ENCODE results near the gene SLC24A4.

SLC24A4 gene, protein sequence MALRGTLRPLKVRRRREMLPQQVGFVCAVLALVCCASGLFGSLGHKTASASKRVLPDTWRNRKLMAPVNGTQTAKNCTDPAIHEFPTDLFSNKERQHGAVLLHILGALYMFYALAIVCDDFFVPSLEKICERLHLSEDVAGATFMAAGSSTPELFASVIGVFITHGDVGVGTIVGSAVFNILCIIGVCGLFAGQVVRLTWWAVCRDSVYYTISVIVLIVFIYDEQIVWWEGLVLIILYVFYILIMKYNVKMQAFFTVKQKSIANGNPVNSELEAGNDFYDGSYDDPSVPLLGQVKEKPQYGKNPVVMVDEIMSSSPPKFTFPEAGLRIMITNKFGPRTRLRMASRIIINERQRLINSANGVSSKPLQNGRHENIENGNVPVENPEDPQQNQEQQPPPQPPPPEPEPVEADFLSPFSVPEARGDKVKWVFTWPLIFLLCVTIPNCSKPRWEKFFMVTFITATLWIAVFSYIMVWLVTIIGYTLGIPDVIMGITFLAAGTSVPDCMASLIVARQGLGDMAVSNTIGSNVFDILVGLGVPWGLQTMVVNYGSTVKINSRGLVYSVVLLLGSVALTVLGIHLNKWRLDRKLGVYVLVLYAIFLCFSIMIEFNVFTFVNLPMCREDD

DNA sequence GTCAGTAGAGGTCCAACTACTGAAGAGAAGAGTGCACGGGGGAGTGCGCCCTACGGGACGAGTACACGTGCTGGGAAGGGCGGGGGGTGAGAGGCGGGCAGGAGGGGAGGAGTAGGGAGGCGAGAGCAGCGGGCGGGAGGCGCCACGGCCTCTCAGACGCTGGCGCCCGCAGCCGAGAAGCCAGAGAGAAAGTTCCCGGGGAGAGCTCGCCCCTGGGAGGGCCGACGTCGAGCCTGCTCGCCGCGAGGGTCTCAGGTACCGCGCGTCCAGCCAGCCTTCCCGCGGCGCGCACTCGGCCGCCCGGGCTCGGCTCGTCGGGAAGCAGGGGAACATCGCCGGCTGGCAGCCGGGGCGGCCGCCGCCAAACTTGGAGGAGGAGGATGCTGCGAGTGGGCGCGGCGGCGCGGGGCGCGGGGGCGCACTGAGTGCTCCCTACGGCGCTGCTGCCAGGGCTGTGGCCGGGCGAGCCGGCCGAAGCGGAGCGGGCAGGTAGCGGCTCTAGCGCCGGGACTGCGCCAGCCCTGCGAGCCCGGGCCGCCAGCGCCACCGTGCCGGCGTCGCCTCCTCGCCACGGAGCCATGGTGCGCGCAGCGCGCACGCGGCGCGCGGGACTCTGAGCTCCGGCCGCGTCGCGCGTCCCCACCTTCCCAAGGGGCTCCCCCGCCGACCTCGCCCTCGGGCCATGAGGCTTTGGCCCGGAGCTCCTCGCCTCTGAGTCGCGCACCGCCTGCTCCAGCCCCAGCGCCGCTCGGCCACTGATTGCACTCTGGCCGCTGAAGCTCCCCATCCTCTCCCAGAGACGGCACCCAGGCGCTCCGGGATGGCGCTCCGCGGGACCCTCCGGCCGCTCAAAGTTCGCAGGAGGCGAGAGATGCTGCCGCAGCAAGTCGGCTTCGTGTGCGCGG, at the start of gene SLC24A4:
TSS of gene SLC24A4 (plus strand) at position 155 of the 905 bp plus-strand sequence. CDS start at position 821, 666 bp downstream.
- DNase-seq: no peak

DNA sequence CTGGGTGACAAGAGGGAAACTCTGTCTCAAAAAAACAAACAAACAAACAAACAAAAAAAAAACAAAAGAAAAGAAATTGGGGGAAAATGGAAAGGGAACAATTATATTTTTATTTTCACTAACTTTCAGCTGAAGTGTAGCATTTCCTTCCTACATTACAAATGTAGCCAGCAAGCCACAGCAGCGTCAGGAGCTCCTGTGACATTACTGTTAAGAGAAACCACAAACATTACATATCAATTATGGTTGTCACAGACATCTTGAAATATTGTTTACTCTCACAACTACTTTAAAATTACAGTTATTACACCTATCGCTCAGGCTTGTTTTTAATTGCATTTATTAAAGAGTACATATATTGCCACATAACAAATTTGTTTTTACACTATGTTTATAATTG, 49.8 kb upstream of the SLC24A4 start:
- no peak for DNase-seq

DNA sequence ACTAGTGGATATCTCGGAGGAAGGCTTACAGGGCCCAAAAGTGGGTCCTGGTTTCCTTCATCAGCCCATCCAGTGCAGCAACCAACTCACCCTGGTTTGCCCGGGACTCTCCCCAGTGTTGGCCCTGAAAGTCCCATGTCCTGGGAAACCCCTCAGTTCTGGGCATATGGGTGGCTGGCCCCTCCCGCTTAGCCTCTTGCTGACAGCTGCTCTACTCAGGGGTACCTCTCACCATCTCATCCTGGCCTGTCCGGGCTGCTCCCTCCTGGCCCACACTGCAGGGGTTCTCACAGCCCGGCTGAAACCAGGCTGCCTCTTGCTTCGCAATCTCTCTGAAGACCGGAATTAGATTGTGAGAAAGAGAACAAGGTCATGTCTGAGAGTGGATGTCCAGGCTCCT, 48.9 kb upstream of the SLC24A4 start:
- DNase-seq: no peak

DNA sequence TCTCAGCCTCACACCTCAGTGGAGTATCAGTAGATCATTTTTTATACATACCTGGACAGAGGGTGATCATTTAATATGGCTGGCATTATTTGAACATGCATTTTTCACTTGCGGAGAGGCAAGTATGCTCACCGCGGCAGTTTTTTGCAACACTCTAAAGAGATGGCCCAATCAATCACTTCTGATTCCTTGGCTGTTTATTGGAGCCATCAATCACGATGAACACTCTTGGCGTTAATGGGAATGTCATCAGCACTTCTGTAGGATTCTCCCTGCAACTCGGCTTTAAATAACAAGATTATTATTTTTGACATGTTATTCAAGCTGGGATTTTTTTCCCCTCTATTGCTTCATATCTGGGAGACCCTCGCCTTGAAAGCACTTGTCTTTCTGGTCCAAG, 46.9 kb upstream of the SLC24A4 start:
- no peak for DNase-seq

DNA sequence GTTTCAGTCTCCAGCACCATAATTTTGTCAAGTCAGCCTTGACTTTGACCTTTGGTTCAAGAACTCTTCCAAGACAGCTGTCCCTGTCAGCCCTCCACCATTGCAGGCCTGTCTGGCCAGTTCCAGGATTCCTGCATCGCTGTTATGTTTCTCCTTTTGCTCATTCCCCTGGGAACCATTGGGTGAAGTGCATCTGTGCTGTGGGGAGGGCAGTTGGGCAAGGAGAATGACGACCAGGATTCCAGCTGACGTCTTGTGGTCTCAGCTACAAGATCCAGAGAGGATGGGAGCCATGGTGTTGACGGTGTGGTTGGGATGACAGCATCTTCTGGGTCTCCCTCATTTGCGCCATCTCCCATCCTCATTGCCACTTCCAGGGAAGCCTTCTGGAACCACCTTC, 45.9 kb upstream of the SLC24A4 start:
- DNase-seq: no peak

DNA sequence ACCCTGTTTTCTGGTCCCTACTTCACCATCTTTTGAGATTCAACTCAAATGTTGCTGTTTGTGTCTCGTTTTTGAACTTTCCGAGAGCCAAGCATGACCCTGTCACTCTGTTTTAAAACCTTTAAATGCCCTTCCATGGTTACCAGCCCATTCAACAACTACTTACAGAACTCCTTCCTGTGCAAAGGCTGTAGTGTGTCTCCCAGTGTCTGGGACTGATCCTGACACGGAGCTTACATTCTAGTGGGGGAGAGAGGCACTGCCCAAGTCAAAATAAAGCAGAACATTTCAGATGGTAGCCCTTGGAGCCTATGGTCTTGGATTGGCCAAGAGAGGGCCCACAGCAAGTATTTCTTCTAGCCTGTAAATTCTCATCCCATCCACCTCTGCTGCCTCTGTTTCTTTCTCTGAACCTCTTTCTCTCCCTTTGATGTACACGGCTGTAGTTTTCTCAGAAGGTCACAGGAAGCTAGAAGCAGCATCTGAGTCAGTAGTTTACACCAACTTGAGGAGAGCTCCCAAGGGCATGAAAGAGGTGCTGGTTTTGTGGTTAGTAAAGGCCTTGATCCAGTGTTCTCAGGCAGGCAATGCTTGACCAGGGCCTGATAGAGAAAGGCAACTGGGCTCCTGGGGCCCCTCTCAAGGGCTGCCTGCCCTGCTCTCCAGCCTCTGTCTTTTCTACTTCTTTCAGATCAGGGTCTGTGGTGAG, 42.3 kb upstream of the SLC24A4 start:
- no peak for DNase-seq

DNA sequence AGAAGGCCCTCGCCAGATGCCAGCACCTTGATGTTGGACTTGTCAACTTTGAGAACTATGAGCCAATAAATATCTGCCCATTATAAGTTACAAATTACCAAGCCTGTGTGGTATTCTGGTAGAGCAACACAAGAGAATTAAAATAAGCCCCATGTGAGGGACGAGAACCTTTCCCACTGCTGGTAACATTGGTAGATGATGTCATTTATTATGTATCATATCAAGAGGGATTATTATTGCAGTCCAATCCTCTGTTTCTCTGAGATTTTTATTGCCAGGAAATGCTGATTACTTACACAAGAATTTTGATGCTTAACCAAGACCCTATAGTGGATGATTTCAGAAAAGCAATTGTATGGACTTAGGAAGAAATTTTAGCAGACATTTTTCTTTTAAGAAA, 40.3 kb upstream of the SLC24A4 start:
- DNase-seq: no peak

DNA sequence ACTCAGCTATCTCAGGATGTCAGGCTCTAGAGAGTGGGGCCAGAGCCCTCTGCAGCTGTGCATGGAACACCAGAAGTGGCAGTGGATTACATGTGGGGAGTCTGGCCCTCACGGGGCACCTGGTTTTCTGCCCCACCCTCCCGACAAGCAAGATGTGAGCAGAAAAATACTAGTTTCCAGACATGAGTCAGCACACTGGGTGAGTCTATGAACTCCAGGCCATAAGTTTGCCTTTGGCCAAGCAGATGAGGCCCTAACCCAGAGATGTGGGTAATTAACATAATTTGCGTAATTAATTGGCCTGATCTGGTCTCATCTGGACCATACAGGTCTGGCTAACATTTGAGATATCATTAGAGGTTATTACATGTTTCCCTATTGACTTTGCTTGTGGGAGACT, 37.7 kb upstream of the SLC24A4 start:
- DNase-seq: no peak

DNA sequence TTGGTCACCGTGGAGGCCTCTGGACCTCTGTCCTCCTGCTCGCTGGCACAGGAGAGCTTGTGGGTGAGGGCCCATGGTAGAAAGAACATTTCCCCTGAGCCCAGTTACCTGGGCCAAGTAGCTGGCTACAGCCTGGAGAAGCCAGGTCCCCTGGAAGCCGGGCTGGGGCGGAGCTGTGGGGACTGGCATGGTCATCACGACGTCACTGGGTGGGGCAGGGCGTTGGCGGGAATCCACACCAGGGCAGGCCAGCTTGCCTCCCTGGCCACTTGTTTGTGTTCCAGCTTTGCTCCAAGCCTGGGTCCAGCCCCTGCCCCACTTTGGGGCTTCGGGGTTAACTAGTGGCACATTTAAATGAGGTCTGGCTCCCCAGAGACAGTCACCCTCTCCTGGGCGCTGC, 35.0 kb upstream of the SLC24A4 start:
- no peak for DNase-seq

DNA sequence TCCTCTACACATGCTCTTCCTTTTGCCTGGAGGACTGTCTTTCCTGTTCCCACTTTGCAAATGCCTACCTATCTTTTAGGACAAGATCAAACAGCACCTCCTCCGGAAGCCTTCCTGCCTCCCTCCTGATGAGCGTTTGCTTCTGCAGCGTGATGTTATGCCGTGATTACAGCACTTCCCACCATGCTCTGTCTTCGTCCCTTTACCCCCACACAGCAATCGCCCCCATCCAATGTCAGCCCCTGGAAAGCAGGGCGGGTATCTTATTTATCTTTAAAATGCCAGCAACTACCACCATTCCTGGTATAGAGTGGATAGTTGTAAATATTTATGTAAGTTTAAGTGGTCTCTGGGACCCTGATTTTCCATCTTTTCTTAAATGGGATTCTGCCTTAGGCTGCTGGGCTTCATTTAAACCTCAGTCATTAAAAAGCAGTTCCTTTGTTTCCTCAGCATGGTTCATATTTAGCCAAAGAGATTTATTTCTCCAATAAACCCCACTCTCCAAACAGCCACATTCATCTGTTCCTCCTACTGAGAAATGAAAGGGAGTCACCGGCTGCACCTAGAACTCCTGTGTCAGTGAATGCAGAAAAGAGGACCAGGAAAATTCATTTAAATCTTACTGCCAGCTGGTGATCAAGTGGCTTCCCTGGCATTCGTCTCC, 33.8 kb upstream of the SLC24A4 start:
- no peak for DNase-seq

DNA sequence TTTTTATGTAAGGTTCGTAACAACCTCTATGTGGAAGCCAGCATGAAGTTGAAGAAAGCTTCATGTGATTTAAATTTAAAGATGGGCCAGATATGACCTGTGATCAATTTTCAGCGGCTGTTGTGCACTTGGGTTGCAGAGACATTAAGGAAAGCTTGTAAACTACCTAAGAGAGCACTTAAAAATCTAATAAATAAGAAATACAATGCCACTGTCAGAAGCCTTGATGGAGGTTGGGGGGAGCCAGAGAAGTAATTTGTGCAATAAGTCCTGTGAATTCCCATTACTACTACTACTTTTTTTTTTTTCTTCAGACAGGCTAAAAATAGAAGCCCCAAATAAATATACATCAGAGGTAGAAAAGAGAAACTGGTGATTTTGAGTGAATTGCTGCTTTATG, 30.3 kb upstream of the SLC24A4 start:
- no peak for DNase-seq

DNA sequence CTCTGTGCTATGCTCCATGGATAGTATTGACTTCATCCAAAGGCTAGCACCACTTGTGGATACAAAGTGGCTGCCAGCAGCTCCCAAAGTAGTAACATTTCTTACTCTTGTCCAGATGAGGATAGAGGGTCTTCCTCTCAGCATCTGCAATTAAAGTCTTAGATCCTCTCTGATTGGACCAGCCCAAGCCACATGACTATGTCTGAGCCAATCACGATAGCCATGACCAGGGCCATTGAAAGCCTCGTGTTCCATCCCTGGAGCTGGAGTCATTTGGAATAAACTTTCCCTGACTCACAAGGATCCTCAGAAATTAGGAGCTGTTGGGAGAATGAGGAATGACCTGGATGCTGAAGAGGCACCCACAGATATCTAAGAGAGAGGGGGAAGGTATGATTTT, 28.5 kb upstream of the SLC24A4 start:
- no peak for DNase-seq

DNA sequence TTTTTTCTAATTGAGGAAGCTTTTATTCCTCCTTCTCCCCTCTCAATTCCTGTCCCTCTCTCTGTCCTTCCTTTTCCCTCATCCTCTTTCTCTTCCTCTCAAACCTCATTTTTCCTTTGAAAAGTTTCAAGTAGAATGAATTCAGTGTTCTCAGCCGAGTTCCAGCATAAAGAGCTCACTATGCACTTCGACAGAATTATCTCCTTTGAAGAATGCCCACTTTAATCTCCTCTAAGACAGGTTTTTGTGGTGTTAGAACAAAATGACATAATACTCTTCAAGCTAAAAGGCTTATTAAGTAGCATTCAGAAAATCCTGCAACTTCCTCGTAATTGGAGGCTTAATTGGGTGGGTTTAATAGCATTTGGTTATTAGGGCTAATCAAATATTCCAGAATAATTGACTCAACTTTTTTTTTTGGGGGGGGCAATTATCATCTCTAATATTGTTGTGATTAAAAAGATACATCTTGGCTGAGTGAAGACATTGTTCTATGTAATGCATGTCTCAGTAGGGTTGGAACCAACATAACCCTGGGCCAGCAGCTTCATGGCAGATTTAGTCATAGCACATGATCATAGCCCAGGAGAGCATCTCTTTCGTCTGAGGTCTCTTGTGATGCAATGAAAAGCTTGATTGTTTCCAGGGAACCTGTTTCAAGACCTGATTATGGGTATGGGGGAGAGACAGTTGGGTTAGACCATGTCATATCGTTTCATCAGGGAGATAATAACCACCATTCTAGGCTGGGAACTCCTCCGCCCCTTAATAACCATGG, 25.0 kb upstream of the SLC24A4 start:
- DNase-seq: no peak

DNA sequence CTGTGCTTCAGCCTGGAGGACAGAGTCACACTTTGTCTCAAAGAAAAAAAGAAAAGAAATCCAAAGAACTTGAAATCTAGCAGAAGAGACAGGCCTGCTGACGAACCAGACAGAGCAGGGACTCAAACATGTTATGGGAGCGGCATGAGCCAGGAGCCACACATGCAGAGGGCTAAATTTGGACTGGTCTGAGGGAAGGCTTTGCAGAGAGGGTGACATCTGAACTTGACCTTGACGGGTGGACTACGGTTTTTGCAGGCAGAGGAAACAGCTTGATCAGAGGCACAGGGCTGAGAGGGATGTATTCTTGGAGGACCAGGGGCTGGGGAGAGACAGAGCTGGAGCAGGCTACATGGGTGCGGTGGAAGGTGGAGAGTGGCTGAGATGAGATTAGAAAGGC, 20.5 kb upstream of the SLC24A4 start:
- no peak for DNase-seq

DNA sequence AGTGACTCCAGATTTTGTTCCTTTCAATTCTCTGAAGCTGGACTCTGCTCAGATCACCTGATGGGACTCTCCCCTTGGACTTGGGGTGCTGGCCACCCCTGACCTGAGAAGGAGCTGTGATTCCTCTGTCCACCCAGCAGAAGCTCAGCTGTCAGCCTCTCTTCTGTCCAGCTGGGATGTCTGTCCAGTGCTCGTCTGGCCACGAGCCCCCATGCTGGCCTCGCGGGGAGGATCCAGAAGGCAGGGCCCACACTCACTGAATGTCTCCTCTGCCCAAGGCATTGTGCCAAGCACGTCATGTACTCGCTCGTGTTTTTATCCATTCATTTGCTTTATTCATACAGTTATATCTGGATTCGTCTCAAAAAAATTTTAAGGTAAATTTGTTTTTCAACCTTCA, 14.2 kb upstream of the SLC24A4 start:
- DNase-seq: no peak

DNA sequence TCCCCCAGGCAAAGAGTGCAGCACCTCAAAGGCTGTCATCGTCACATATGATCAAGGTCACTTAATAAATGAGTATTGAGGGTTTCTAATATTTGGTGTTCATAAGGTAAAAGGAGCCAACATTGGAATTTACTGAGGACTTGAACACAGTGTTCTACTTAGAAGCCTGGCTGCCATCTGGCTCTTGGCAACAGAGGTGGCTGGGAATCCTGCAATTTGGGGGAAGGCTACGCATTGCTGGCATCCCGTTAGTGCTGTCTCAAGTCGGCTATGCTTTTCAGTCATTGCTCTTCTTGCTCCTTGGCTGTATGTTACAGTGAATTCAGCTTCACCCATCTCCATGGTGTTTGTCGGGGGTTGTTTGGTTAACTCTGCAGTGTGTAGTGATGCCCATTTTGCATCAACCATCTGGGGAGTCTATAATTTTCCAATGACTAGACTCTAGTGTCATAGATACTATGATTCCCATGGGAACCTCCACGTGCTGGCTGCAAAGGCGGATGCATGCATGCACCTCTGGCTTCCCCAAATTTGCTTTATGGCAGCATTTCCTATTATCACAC, 12.9 kb upstream of the SLC24A4 start:
- no peak for DNase-seq

DNA sequence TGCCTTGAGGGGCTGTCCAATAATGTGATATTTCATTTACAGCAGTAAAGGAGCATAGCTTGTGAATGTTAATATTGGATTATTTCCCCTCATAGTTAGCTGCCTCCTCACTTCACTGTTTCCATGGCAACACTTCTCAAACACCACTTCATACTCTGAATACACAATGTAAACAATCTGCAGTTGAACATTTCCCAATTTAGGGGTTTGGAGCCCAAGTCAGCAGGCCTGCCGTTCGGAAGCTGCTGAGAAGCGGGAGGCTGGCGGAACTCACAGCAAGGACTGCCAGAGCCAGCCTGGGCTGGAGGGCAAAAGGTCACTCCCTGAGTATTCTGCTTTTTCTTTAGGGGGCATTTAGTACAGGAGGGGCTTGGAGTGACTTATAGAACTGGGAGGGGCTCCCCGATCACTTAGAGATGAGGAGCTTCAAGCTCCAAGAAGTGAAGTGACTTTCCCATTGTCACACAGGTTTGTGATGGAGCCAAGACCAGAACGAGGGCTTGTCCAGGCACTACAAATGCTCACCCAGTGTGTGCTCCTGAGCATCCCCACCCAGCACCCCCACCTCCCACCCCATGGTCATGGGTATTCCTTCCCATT, 12.1 kb upstream of the SLC24A4 start:
- DNase-seq: no peak

DNA sequence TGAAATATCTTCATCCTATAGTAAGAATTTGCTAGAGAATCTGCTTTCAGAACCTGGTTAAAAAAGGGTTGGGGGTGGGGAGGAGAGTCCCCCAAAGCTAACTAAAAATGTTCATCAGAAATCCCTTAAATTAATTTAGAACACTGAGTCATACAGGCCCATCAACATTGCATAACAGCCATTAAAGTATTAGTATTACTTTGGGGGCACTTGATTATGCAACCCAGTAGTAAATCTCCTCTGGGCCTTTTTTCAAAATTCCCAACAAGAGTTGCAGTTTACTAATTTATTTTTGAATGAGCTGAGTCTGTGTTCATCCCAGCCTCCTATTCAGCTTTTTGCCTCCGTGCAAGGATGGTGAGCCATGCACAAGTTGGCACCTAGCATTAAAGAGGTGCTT, 8.8 kb upstream of the SLC24A4 start:
- DNase-seq: no peak

DNA sequence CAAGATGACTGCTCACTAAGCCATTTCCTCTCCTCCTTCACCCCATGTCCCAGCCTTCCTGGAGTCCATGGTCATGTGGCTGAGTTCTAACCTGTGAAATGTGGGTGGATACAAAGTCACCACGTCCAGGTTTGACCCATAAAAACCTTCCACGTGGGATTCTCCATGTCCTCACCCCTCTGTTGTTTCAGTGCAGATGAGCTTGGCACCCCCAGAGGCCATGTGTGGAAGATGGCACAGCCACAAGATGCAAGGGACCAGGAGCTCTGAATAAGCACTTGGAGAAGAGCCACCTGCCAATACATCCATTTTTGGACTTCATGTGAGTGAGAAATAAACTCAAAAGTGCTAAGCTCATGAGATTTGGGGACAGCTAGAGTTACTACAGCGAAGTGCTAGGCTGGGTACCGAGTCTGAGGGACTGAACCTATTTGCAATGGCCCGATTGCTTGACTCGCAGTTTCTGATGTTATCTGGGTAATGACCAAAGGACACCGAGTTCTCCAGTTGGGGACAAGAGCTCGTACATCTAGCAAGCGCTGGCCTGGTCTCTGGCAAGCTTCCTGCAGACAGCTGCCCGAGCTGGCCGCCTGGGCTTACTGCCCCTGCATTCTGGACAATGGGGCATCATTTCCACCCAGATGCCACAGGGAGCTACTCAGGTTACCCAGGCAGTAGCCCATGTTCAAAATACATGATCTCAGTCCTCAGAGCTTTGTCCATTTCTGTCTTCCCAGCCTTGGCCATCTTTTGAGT, 7.7 kb upstream of the SLC24A4 start:
- no peak for DNase-seq

DNA sequence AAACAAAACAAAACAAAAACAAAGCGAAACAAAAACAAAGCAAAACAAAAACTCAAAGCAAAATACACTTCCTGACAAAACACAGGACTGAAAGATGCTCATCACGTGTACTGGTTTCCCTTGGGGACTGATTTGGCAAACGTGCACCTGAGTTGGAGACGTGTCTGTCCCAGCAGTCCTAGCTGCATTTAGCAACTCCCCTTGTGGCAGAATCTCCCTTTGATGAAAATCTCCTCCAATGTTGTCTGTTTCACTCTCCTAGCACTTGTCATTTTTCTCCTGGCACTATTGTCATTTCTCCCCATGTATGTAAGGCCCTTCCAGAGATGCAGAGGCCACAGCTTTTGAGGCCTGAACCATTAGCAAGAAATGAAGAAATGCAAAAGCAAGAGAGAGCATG, 6.8 kb upstream of the SLC24A4 start:
- no peak for DNase-seq
